Myocyte (in vitro differentiated cells): Measurements from ENCODE around the gene BOK. TPM values are rescaled to one million over a fixed set of nuclear protein-coding genes. Genes with fewer than 3 reads are reported as not detected.
"Not testable (repeated sequence)": the region's sequence is repeated elsewhere in the genome, so short reads cannot be mapped to it uniquely, and the experiment has no call there.

Experiments used
- DNase-seq: peaks from one replicate; pipeline ENCODE4 v3.0.0-alpha.2; 2012; ENCODE audit warnings: low read depth
- polyA plus RNA-seq: library from polyadenylated mRNA; unstranded; fragments of >200 nt; gene quantifications from one replicate; pipeline ENCODE4 v1.2.1, GENCODE V29; 2012; ENCODE audit warnings: missing spikeins
- total RNA-seq: library from RNA; depleted of rRNA; stranded (reverse); fragments of >200 nt; gene quantifications from 2 replicates; pipeline ENCODE4 v1.2.3, GENCODE V29; 2014

The BOK gene
- 69.7 and 114 TPM in 2 replicates for total RNA-seq
- 69.1 TPM for polyA plus RNA-seq

DNA sequence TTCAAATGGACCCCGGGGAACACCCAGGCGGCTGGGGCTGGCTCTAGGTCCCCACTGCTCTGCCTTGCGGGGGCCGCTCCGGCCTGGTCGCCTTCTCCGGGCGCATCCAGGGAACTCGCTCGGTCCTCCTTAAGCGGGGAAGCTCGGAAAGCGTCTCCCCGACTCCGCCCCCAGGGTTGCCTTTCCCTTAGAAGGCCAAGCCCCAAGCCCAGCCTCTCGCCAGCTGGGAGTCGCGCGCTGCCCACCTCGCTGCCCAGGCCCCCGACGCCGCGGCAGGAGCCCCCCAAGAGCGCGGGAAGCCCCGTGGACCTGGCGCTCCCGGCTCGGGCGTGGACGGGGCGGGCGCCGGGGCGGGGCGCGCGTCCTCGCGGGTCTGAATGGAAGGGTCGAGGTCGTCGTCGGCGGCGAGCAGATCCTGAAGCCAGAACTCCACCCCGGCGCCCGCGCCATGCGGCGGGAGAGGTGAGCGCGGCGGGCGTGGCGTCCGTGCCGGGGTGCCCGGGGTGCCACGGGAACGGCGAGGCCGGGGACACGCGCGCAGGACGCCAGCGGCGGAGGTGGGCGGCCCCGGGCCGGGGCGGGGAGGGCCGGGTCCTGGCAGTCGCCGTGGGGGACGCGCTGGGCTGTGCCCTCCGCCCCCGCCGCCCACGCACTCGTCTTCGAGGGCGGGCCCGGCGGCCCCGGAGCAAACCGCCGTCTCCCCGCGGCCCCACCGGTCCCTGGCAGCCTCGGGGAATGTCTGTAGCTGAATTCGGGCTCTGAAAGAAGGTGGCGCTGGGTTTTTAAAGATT is at the start of gene BOK:
TSS of gene BOK (plus strand) at position 214 of the 791 bp plus-strand sequence. CDS start 739 bp downstream, outside the sequence.
- DNase-seq, result peak; percentile 91

DNA sequence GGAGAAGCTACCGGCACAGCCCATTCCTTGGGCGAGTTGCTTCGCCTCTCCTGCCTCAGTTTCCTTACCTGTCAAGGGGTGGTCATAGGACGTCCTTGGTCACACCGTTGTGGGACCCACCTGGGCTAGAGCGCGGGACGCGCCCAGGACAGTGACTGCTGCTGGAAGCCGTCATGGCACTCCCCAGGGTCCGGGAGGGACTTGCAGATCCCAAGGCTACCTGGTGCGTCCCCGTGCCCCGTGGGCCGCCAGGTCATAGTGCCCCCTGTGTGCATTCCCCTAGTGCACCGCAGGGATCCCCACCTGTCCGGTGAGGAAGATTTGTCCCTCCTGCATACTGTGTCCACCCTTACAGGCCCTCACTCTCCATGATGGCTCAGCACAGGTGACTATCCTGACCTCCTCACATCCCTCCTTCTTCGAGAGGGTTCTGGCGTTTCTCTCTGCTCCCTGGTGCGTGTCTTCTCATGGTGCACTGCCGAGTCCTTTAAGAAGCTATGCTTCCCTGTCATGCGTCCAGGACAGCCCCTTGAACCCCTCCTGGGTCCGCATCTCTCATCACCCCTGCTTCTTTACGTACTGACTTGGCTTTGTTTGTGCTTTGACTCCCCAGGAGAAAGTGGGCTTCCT is 49.3 kb upstream of the BOK start:
- no peak for DNase-seq

DNA sequence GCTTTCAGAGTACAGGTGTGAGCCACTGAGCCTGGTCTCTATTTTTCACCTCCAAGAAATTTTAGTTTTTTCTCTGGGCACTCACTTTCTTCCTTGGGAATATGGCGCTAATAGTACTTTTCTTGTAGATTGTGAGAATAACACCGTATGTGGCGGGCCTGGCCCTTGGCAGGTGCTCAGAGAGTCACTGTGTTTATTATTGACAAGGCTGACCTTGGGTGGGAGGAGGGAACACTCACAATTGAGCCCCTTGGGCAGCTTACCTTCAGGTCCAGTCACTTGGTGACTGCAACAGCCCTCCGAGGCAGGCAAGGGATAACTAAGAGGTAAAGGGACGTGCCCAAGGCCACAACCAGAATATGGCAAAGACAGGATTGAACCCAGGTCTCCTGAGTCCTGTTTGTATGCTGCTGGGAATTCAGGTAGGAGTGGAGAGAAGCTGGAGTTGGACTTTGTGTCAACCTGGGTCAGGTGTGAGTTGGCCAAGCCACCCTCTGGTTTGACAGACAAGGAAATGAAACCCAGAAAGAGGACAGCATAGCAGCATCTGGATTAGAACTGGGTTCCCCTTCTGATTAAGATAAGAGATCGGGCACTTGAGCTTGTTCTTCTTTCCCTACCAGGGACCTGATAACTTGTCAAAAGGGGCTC is 47.3 kb upstream of the BOK start:
- DNase-seq, result no peak

- DNase-seq, result no peak
Measured at GRCh38 chr2:241514553-241514952, 44.0 kb upstream of the BOK start.

GRCh38 chr2:241514986-241515737 is 43.4 kb upstream of the BOK start:
- no peak for DNase-seq

DNA sequence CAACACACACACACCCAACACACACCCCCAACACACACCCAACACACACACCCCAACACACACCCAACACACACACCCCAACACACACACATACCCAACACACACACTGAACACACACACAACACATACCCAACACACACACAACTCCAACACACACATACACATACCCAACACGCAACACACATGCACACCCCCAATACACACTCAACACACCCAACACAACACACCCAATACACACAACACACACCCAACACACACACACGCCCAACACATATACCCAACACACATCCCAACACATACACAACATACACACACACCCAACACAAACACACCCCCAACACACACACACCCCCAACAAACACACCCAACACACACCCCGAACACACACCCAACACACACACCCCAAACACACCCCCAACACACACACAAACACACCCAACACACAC is 42.0 kb upstream of the BOK start:
- DNase-seq, result no peak

- no peak for DNase-seq
Measured at GRCh38 chr2:241517297-241517696, 41.2 kb upstream of the BOK start.

- no peak for DNase-seq
Measured at GRCh38 chr2:241519669-241520068, 38.9 kb upstream of the BOK start.

DNA sequence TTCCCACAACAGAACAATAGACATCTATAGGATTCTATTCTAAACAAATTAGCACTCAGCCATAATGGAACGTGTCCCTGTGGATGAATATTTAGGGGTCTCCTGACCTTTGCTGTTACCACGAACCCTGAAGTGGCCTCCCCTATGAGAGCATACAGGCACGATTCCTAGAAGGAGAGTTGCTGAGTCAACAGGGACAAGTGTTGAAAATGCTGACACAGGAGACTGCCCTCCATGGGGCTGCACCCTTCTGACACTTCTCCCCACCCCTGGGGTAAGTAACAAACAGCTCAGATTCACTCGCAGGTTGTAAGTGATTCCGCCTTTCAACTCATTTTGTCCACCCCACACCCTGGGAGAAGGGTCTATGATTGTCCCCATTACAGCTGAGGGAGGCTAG is 36.1 kb upstream of the BOK start:
- no peak for DNase-seq

GRCh38 chr2:241525818-241526780 is 32.4 kb upstream of the BOK start:
- not testable (repeated sequence) for DNase-seq

- DNase-seq, result no peak
Measured at GRCh38 chr2:241530571-241530970, 28.0 kb upstream of the BOK start.

DNA sequence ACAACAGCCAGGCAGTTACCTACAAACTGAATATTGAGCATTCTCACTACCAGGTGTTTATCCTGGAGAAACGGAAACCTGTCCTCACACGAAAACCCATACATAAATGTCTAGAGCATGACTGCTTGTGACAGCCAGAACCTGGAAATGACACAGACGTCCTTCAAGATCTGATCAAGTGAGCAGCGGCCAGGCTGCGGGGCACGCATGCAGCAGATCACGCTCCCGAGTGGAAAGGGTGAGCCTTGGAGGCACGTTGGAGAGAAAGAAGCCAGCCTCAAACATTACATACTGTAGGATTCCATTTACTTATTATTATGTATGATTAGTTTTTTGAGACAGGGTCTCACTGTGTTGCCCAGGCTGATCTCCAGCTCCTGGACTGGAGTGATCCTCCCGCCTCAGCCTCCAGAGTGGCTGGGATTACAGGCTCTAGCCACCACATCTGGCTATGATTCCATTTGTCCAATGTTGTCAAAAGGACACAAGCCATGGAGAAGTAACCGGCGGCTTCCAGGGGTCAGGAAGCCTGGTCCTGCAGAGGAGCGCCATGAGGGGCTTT is 27.3 kb upstream of the BOK start:
- DNase-seq, result no peak

GRCh38 chr2:241532168-241532567 is 26.4 kb upstream of the BOK start:
- DNase-seq, result no peak

DNA sequence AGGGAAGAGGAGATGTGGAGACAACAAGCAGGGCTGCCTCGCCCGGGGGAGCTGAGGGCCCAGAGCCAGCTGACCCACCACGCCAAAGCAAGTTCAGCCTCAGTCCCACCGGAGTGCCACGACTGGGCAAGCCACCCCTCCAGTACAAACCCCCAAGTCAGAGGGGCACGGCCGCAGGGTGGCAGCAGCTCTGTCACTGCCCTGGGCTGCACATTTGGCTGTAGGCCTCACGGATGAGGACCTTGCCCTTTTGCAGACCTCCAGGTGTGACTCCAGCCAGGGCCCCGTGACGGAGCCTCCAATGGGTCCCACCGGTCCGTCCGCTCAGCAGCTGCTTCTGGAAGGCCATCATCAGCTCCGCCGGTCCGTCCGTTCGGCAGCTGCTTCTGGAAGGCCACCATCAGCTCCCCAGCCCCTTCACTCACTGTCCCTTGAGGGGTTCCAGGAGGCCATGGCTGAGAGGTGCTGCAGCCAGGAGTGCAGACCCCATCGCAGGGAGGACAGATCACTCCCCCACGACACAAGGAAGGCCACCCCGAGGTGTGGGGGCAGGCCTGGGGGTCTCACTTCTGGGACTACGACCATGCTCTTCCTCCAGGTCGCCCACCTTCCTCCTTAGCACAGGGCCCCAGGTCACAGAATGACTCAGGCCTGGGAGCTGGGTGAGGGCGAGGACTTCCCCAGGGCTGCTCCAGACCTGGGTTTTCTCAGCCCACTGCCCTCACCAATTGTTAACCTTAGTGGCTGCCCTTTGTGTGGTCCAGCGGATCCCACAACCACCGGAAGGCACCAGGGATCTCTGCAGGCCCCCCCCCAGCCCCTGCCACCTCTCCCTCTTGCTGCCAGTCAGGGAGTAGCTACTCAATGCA is 25.6 kb upstream of the BOK start:
- DNase-seq, result no peak

GRCh38 chr2:241534293-241534692 is 24.3 kb upstream of the BOK start:
- DNase-seq, result no peak

DNA sequence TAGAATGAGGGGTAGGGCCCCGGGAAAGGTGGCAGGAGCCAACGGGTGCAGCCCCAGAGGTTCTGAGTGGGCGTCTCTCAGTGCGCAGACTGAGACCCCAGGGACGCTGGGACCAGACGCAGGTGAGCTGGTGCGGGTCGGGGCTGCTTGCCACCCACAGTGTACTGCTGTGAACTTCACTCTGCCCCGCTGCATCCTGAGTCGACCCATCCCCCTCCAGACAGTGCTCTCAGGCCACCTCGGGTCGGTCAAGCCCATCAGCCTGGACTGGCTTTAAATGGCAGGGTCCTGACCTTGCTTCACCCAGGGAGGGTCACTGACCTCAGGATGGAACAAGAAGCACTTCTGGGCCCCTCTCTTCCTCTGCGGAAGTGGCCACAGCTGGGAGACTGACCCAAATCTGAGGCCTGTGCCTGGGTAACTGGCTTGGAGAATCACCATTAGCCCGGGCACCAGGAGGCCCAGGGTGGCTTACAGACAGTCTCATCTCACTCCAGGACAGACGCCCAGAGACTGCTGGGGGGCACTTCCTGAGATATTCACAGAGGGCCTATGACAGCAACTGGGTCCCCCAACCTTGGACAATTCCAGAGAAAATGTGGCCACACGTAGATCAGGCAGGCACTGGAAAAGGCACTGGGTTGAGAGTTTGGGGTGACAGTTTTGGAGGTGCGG is 23.7 kb upstream of the BOK start:
- DNase-seq, result no peak

DNA sequence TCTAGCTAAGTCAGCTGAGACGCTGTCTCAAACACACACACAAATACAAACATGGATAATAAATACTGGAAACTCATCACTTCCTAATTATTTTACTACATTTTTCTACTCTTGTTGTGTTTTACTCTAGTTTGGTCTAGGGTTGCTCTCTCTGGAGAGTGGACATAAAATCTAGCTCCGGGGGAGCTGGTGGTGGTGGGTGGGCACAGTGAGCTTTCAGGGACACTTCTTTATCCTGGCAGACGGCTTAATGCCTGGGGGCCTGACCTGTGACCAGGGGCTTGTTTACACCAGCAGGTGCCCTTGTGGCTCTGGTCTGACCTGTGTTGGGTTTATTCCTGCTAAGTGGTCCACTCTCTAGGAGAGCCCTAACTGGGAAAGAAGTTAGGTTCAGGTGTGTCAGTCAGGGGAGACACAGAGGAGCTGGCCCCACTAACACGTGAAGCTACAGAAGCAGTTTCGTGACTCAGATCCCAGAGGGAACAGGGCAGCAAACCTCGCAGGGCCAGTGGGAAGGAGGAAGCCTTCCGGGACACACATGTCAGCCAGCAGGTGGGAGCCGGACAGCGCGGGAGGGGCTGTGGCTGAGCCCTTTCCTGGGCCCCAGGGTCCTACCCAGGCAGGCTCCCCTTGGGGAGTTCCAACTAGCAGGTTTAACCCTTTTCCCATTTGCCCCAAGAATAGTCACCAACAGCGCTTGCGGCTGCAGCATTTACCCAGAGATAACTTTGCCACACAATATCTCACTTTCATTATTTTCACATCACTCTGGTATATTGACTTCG is 22.5 kb upstream of the BOK start:
- DNase-seq, result no peak
